RWPE2 (cell line): Measurements from ENCODE around the gene RAB3GAP1.
A peak's percentile ranks its signal among the peaks of the same experiment; 100 is the strongest.

Source experiments
- ATAC-seq: fragments of 200-7000 bp; cut with Tn5 transposase; 3 replicates; pipeline ENCODE4 v1.9.1; 2021; ENCODE audit warnings: low read depth
- DNase-seq: peaks from one replicate; pipeline ENCODE4 v3.0.0-alpha.2; 2020; ENCODE audit warnings: low spot score
- H3K27ac ChIP-seq: fragments of 450-650 bp; 2 replicates; pipeline ENCODE4 v1.5.1; 2017; ENCODE audit warnings: mild to moderate bottlenecking; ENCODE audit not compliant: poor library complexity, severe bottlenecking
- H3K27me3 ChIP-seq: fragments of 250-450 bp; sonication (Bioruptor Pico); 2 replicates; pipeline ENCODE4 v1.5.1; 2021; ENCODE audit warnings: mild to moderate bottlenecking, moderate library complexity; ENCODE audit not compliant: insufficient read depth, poor library complexity, severe bottlenecking
- H3K36me3 ChIP-seq: fragments of 250-450 bp; sonication (Bioruptor Pico); 2 replicates; pipeline ENCODE4 v1.5.1; 2020; ENCODE audit warnings: low read depth, mild to moderate bottlenecking, moderate library complexity
- H3K4me1 ChIP-seq: fragments of 250-450 bp; sonication (Bioruptor Pico); 2 replicates; pipeline ENCODE4 v1.5.1; 2021; ENCODE audit warnings: mild to moderate bottlenecking, moderate library complexity; ENCODE audit not compliant: insufficient read depth, poor library complexity, severe bottlenecking
- H3K4me3 ChIP-seq: fragments of 250-450 bp; sonication (Bioruptor Pico); 2 replicates; pipeline ENCODE4 v1.5.1; 2021; ENCODE audit warnings: mild to moderate bottlenecking, moderate library complexity; ENCODE audit not compliant: severe bottlenecking
- H3K9me3 ChIP-seq: fragments of 250-450 bp; sonication (Bioruptor Pico); 2 replicates; pipeline ENCODE4 v1.5.1; 2021; ENCODE audit warnings: mild to moderate bottlenecking, moderate library complexity; ENCODE audit not compliant: severe bottlenecking
- TF ChIP-seq, protein P1 (sequence below): fragments of 450-650 bp; IDR thresholded peaks from one replicate; pipeline ENCODE4 v1.5.1; 2017; ENCODE audit warnings: mild to moderate bottlenecking, moderate library complexity; ENCODE audit not compliant: poor library complexity, severe bottlenecking

Gene RAB3GAP1

GRCh38 chr2:135050684-135051083 is 1.4 kb upstream of the RAB3GAP1 start:
- Histone ChIP-seq H3K9me3 (no peaks in the 10 kb centered on the region), H3K4me1 (peaks cover 21% of the 10 kb centered on the region), H3K27me3 (no peaks in the 10 kb centered on the region), H3K4me3 (no peak overlapping the region), H3K27ac (no peak overlapping the region), H3K36me3 (peaks cover 23% of the 10 kb centered on the region)
- DNase-seq: no peak
- TF ChIP-seq, protein P1, sequence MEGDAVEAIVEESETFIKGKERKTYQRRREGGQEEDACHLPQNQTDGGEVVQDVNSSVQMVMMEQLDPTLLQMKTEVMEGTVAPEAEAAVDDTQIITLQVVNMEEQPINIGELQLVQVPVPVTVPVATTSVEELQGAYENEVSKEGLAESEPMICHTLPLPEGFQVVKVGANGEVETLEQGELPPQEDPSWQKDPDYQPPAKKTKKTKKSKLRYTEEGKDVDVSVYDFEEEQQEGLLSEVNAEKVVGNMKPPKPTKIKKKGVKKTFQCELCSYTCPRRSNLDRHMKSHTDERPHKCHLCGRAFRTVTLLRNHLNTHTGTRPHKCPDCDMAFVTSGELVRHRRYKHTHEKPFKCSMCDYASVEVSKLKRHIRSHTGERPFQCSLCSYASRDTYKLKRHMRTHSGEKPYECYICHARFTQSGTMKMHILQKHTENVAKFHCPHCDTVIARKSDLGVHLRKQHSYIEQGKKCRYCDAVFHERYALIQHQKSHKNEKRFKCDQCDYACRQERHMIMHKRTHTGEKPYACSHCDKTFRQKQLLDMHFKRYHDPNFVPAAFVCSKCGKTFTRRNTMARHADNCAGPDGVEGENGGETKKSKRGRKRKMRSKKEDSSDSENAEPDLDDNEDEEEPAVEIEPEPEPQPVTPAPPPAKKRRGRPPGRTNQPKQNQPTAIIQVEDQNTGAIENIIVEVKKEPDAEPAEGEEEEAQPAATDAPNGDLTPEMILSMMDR: no peak
- ATAC-seq: no peak

DNA sequence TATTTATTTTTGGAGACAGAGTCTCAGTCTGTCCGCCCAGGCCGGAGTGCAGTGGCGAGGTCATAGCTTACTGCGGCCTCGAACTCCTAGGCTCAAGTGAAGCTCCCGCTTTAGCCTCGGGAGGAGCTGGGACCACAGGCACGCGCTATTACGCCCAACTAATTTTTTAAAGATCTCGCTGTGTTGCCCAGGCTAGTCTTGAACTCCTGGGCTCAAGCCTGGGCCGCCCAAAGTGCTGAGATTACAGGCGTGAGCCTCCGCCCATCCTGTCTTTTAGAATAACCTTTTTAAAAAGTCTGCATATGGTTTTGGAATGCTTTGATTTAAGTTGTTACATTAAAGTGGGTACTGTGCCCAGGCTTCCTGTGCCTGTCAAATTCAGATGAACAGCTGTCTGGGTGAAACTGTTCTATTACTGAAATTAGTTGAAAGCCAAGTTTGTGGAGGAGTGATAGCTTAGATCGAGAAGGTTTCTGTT is 944 bp downstream of the RAB3GAP1 start:
- Histone ChIP-seq H3K4me3 (peak overlapping the region; percentile 78), H3K27me3 (no peaks in the 10 kb centered on the region), H3K36me3 (peaks cover 47% of the 10 kb centered on the region), H3K4me1 (peaks cover 44% of the 10 kb centered on the region), H3K27ac (peak overlapping the region; percentile 63), H3K9me3 (no peaks in the 10 kb centered on the region)
- DNase-seq (no peak), ATAC-seq (0 out of 3 replicates have a peak, but pooled peaks have one; percentile 3)
- TF ChIP-seq, protein P1: no peak

DNA sequence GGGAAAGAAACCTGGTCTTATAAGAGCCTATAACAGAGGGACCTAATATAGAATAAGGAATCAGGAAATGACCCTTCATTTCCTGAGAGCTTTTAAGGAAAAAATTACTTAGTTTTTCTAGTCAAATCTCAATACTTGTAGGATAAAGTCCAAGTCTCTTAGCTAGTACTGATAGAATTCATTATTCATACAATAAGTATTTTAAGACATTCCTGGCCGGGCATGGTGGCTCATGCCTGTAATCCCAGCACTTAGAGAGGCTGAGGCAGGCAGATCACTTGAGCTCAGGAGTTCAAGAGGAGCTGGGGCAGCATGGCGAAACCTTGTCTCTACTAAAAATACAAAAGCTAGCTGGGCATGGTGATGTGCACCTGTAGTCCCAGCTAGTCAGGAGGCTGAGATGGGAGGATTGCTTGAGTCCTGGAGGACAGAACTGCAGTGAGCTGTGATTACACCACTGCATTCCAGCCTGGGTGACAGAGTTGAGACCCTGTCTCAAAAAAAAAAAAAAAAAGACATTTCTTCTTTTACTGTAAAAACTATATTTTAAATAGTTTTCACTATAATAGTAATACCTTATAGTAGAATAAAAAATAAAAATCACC is 3.2 kb downstream of the RAB3GAP1 start:
- H3K36me3 ChIP-seq: peaks cover 69% of the 10 kb centered on the region
- peak overlapping the region; percentile 63 for H3K27ac ChIP-seq
- H3K9me3 ChIP-seq: no peaks in the 10 kb centered on the region
- DNase-seq (peak; percentile 70), ATAC-seq (peak; percentile 81)
- TF ChIP-seq, protein P1: no peak
- peaks cover 44% of the 10 kb centered on the region for H3K4me1 ChIP-seq
- H3K27me3 ChIP-seq: no peaks in the 10 kb centered on the region
- H3K4me3 ChIP-seq: no peak overlapping the region

- no peaks in the 10 kb centered on the region for H3K27me3 ChIP-seq
- H3K9me3 ChIP-seq: no peaks in the 10 kb centered on the region
- TF ChIP-seq, protein P1: no peak
- ATAC-seq (no peak), DNase-seq (no peak)
- H3K4me3 ChIP-seq: no peak overlapping the region
- peaks cover 44% of the 10 kb centered on the region for H3K4me1 ChIP-seq
- H3K27ac ChIP-seq: no peak overlapping the region
- peaks cover 83% of the 10 kb centered on the region for H3K36me3 ChIP-seq
Observed at GRCh38 chr2:135056790-135057189, 4.7 kb downstream of the RAB3GAP1 start.

- H3K36me3 ChIP-seq: peaks cover 92% of the 10 kb centered on the region
- DNase-seq (no peak), ATAC-seq (no peak)
- TF ChIP-seq, protein P1: no peak
- H3K4me3 ChIP-seq: no peak overlapping the region
- H3K4me1 ChIP-seq: peaks cover 34% of the 10 kb centered on the region
- no peaks in the 10 kb centered on the region for H3K9me3 ChIP-seq
- H3K27me3 ChIP-seq: no peaks in the 10 kb centered on the region
- H3K27ac ChIP-seq: no peak overlapping the region
Observed at GRCh38 chr2:135059577-135059976, 7.5 kb downstream of the RAB3GAP1 start.
